NCI-H2227 (cell line): ENCODE results near the gene STAB2.

Source experiments
- DNase-seq: peaks from one replicate; lab custom pipeline; 2025; ENCODE audit not compliant: unreplicated experiment; lab: John Stamatoyannopoulos, UW

The STAB2 gene

GRCh38 chr12:103742349-103742932 is 155.4 kb downstream of the STAB2 start:
- DNase-seq: peak; percentile 58

GRCh38 chr12:103743788-103744187 is 156.7 kb downstream of the STAB2 start:
- DNase-seq: no peak

- DNase-seq: no peak
Measured at GRCh38 chr12:103745962-103746361, 158.9 kb downstream of the STAB2 start.

GRCh38 chr12:103748002-103748401 is 160.9 kb downstream of the STAB2 start:
- no peak for DNase-seq

- DNase-seq: no peak
Measured at GRCh38 chr12:103748875-103749274, 161.8 kb downstream of the STAB2 start.

GRCh38 chr12:103751171-103751570 is 164.1 kb downstream of the STAB2 start:
- no peak for DNase-seq

GRCh38 chr12:103751600-103751999 is 164.5 kb downstream of the STAB2 start:
- DNase-seq: no peak

- DNase-seq: no peak
Measured at GRCh38 chr12:103755425-103755824, 168.4 kb downstream of the STAB2 start.

GRCh38 chr12:103756443-103756842 is 169.4 kb downstream of the STAB2 start:
- no peak for DNase-seq

- DNase-seq: no peak
Measured at GRCh38 chr12:103757248-103757647, 170.2 kb downstream of the STAB2 start.

GRCh38 chr12:103758310-103759089 is 171.4 kb downstream of the STAB2 start:
- DNase-seq: no peak

- DNase-seq: no peak
Measured at GRCh38 chr12:103762473-103762872, 175.4 kb downstream of the STAB2 start.

- no peak for DNase-seq
Measured at GRCh38 chr12:103765322-103765721, 178.2 kb downstream of the STAB2 start.

GRCh38 chr12:103766028-103766427 is 179.0 kb downstream of the STAB2 start:
- DNase-seq: no peak

GRCh38 chr12:103768467-103769123 is 181.5 kb downstream of the STAB2 start:
- no peak for DNase-seq

GRCh38 chr12:103769240-103769945 is 182.3 kb downstream of the STAB2 start:
- no peak for DNase-seq

GRCh38 chr12:103771466-103771865 is 184.4 kb downstream of the STAB2 start:
- peak; percentile 24 for DNase-seq

- no peak for DNase-seq
Measured at GRCh38 chr12:103772367-103773108, 185.5 kb downstream of the STAB2 start.

GRCh38 chr12:103773109-103773910 is 186.2 kb downstream of the STAB2 start:
- no peak for DNase-seq

GRCh38 chr12:103774977-103775560 is 188.0 kb downstream of the STAB2 start:
- no peak for DNase-seq
